HepG2 (cell line): Measurements from ENCODE around the gene HEXIM1. TPM values are rescaled to one million over a fixed set of nuclear protein-coding genes. Genes with fewer than 3 reads are reported as not detected.

ENCODE experiments used
- ARID5B ChIP-seq: IDR thresholded peaks from 2 replicates; pipeline ENCODE4 v1.4.0; 2020; ENCODE audit warnings: mild to moderate bottlenecking, missing genetic modification reagents
- ARNTL ChIP-seq: sonication (generic); formaldehyde crosslinking; IDR thresholded peaks from 2 replicates; pipeline ENCODE4 v1.4.0; 2020; ENCODE audit warnings: mild to moderate bottlenecking, missing genetic modification reagents
- CBX1 ChIP-seq: IDR thresholded peaks from one replicate; pipeline ENCODE4 v1.6.1; 2016; ENCODE audit warnings: antibody characterized with exemption, low read depth
- ELF1 ChIP-seq: sonication (generic); formaldehyde crosslinking; IDR thresholded peaks from 2 replicates; pipeline ENCODE4 v1.4.0; 2020; ENCODE audit warnings: missing genetic modification reagents
- HOXA9 ChIP-seq: sonication (generic); formaldehyde crosslinking; IDR thresholded peaks from 2 replicates; pipeline ENCODE4 v1.8.1; 2022; ENCODE audit warnings: missing genetic modification reagents, mild to moderate bottlenecking, moderate library complexity, borderline replicate concordance
- NKX3-1 ChIP-seq: sonication (generic); formaldehyde crosslinking; IDR thresholded peaks from 2 replicates; pipeline ENCODE4 v1.5.0; 2020; ENCODE audit warnings: missing genetic modification reagents
- NPAS2 ChIP-seq: sonication (generic); formaldehyde crosslinking; IDR thresholded peaks from 2 replicates; pipeline ENCODE4 v1.8.0; 2022; ENCODE audit warnings: mild to moderate bottlenecking, missing genetic modification reagents, borderline replicate concordance
- PRDM15 ChIP-seq: sonication (generic); formaldehyde crosslinking; IDR thresholded peaks from 2 replicates; pipeline ENCODE4 v1.4.0; 2020; ENCODE audit warnings: missing genetic modification reagents
- ZBTB2 ChIP-seq: sonication (generic); formaldehyde crosslinking; IDR thresholded peaks from 2 replicates; pipeline ENCODE4 v1.8.0; 2022; ENCODE audit warnings: low read depth, missing genetic modification reagents
- ZBTB21 ChIP-seq: sonication (generic); formaldehyde crosslinking; IDR thresholded peaks from 2 replicates; pipeline ENCODE4 v1.4.0; 2020; ENCODE audit warnings: missing genetic modification reagents
- ZBTB25 ChIP-seq: IDR thresholded peaks from 2 replicates; pipeline ENCODE4 v1.6.1; 2018; ENCODE audit warnings: missing genetic modification reagents
- ZFP37 ChIP-seq: sonication (generic); formaldehyde crosslinking; IDR thresholded peaks from 2 replicates; pipeline ENCODE4 v1.4.0; 2020; ENCODE audit warnings: missing genetic modification reagents, borderline replicate concordance
- ZNF430 ChIP-seq: sonication (generic); formaldehyde crosslinking; IDR thresholded peaks from 2 replicates; pipeline ENCODE4 v1.9.0; 2021; ENCODE audit warnings: mild to moderate bottlenecking, missing genetic modification reagents
- ZNF572 ChIP-seq: sonication (generic); formaldehyde crosslinking; IDR thresholded peaks from 2 replicates; pipeline ENCODE4 v1.5.1; 2020; ENCODE audit warnings: mild to moderate bottlenecking, missing genetic modification reagents
- ZNF816 ChIP-seq: sonication (generic); formaldehyde crosslinking; IDR thresholded peaks from 2 replicates; pipeline ENCODE4 v1.8.0; 2022; ENCODE audit warnings: missing genetic modification reagents, mild to moderate bottlenecking, borderline replicate concordance
- ZSCAN12 ChIP-seq: sonication (generic); formaldehyde crosslinking; IDR thresholded peaks from 2 replicates; pipeline ENCODE4 v1.9.0; 2021; ENCODE audit warnings: mild to moderate bottlenecking, missing genetic modification reagents
- ZSCAN9 ChIP-seq: IDR thresholded peaks from 2 replicates; pipeline ENCODE4 v1.6.1; 2016; ENCODE audit warnings: borderline replicate concordance
- polyA plus RNA-seq, 8 experiments: library from polyadenylated mRNA; depleted of rRNA in 3 of 8; stranded (reverse) in 7 of 8; unstranded in 1 of 8; fragments of >200 nt; fragmentation: Illumina TruSeq in 4 of 8; extraction: Trizol in 4 of 8; gene quantifications; 2 replicates each; pipeline versions ENCODE4 v1.2.1 to v1.2.3, GENCODE V29; 2011 to 2016; ENCODE audit warnings: low read depth in 4 of 8, missing spikeins in 1 of 8, mixed read lengths in 1 of 8; ENCODE audit not compliant: insufficient read depth in 1 of 8
- total RNA-seq, 5 experiments: library from RNA; depleted of rRNA; stranded (reverse); fragments of >200 nt; fragmentation: Illumina TruSeq; extraction: Trizol; gene quantifications; 2 replicates each; pipeline ENCODE4 v1.2.3, GENCODE V29; 2016; ENCODE audit warnings: low read depth in 1 of 5

The HEXIM1 gene
- total and polyA plus RNA-seq, 2 of the 13 experiments (the other 11 are each of a cell fraction or from before 2014, with no cell fraction given): 10.5 to 16.6 TPM

GRCh38 chr17:45135192-45135977, 12.9 kb upstream of the HEXIM1 start, which contains the start of gene ACBD4 (continued):
- TF ChIP-seq ELF1 (peak; percentile 70), CBX1 (no peak), ZSCAN12 (CRISPR knock-in tag) (no peak), HOXA9 (no peak), ZFP37 (CRISPR knock-in tag) (no peak), PRDM15 (CRISPR knock-in tag) (peak; percentile 85), ARNTL (CRISPR knock-in tag) (peak; percentile 51; the same call in 1 of the 2 replicates), NPAS2 (CRISPR knock-in tag) (no peak), ZBTB2 (CRISPR knock-in tag) (no peak), ZNF816 (peak; percentile 92; the same call in 1 of the 2 replicates), ZBTB21 (CRISPR knock-in tag) (peak; percentile 56; the same call in 1 of the 2 replicates), ARID5B (peak; percentile 81), NKX3-1 (peak; percentile 79; the same call in 1 of the 2 replicates), ZNF430 (peak; percentile 48; the same call in 1 of the 2 replicates), ZBTB25 (CRISPR knock-in tag) (peak; percentile 90), ZNF572 (CRISPR knock-in tag) (peak; percentile 19; the same call in 1 of the 2 replicates), ZSCAN9 (CRISPR knock-in tag) (peak; percentile 69; the same call in 1 of the 2 replicates)
